AG09319 (cell line): ENCODE results near the gene TLE3.
"Not testable (repeated sequence)": the region's sequence is repeated elsewhere in the genome, so short reads cannot be mapped to it uniquely, and the experiment has no call there.

Experiments used
- DNase-seq: peaks from one replicate; pipeline ENCODE4 v3.0.0-alpha.2; 2010; ENCODE audit warnings: low read depth; ENCODE audit errors: extremely low read depth
- TF ChIP-seq, protein P1 (sequence below): IDR thresholded peaks from 2 replicates; pipeline ENCODE4 v1.5.1; 2011; ENCODE audit warnings: low read depth, mild to moderate bottlenecking, inconsistent platforms, low read length, moderate library complexity

Gene TLE3

DNA sequence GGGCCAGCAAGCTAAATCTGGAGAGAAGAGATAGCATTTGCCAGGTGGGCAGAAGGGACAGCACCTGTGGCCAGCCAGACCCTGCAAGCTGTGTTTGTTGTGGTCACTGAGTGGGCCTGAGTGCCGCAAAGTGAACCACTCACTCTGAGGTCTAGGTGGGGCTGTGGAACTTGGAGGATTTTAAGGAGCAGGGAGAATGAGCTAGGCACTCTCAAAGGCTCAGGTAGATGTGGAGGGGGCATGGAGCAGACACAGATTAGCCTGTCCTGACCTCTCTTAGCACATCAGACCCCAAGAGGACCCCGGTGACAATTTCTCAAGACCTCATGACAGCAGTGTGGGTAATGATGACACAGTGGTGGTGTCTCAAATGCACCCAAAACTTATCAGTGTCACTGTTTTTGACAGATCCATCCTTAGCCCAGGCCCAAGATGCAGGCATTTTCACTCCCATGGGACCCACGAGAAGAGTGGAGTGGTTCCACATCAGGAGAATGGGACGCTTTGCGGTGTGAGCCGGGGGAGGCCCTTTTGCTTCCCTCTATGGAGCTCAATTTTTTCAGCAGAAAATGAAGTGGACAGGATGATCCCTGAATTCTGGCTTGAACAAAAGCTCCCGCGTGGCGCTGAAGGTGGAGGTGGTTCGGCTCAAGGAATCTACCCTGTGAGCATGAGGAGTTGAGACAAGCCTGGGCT, 43.8 kb upstream of the TLE3 start:
- DNase-seq = no peak
- TF ChIP-seq, protein P1, sequence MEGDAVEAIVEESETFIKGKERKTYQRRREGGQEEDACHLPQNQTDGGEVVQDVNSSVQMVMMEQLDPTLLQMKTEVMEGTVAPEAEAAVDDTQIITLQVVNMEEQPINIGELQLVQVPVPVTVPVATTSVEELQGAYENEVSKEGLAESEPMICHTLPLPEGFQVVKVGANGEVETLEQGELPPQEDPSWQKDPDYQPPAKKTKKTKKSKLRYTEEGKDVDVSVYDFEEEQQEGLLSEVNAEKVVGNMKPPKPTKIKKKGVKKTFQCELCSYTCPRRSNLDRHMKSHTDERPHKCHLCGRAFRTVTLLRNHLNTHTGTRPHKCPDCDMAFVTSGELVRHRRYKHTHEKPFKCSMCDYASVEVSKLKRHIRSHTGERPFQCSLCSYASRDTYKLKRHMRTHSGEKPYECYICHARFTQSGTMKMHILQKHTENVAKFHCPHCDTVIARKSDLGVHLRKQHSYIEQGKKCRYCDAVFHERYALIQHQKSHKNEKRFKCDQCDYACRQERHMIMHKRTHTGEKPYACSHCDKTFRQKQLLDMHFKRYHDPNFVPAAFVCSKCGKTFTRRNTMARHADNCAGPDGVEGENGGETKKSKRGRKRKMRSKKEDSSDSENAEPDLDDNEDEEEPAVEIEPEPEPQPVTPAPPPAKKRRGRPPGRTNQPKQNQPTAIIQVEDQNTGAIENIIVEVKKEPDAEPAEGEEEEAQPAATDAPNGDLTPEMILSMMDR = no peak

DNA sequence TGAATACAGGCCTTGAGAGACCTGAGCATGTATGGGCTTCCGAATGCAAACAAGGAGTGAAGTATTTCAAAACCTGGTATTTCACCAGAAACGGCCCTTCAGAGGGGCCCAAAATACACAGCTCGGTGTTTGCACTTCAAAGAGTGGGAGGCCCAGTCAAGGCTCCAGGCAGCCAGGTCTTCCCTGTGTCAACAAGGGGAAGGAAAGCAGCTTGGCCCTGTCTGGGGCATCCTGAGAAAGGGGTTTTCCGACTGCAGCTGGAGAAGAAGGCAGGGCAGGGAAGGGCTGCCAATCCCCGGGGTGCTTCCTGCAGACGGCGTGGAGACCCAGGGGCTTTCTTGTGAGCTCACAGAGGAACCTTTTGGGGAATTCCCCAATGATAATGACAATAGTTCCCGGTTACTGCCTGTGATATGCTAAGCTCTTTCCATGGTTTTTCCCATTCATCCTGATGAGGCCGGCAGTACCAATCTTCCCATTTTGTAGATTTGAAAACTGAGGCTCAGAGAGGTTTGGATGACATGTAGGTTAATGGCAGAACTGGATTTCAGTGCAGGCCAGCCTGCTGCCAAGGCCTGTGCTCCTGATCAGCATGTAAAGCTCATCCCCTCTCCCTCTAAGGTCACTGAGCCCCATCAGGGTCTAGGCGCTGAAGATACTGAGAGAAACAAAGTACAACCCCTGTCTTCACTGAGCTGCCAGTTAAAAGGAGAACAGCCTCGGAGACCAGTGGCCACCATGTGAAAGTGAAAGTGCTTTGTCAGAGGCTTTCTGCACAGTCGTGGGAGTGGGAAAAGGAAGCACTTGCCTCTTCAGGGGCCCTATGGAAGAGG, 43.0 kb upstream of the TLE3 start:
- DNase-seq = no peak
- TF ChIP-seq, protein P1 = no peak

DNA sequence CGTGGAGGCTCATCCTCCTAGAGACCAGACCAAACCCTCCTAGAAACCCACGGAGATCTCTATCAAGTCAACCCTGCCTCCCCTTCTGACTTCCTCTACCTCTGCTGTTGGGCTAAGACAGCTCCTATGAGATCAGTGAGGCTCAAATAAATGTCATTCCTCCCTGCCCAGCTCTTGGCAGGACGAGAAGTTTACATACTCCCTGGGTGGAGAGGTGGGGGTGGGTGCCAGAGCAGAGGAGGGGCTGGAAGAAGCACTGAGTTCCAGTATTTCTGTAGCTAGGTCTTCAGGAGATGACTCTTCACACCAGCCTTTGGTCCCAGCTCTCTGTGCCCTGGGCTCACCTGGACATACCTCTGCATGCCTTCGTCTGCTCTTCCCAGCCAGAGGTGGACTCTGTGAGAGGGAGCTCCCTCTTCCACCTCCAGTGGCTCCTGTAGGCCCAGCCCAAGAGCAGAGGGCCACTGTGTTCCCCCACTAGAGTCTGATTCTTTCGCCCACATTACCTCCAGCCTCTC, 42.4 kb upstream of the TLE3 start:
- TF ChIP-seq, protein P1 = no peak
- DNase-seq = no peak

DNA sequence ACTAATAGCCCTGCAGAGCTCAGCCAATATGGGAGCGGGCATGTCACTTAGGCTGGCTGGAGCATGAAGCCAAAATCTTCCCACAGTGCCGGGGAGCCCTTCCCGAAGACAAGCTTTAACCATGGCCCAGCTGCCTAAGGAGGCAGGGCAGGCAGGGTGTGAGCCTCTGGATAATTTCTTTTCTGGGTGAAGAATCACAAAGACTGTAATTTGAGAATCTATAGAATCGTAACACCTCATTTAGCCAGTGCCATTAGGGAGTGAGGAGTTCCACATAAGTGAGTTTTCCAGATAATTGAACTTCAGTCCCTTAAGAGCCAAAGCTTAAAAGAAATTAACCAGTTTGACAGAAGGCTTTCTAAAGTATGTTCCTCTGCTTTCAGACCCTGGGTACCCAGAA, 40.2 kb upstream of the TLE3 start:
- no peak for DNase-seq
- TF ChIP-seq, protein P1 = no peak

DNA sequence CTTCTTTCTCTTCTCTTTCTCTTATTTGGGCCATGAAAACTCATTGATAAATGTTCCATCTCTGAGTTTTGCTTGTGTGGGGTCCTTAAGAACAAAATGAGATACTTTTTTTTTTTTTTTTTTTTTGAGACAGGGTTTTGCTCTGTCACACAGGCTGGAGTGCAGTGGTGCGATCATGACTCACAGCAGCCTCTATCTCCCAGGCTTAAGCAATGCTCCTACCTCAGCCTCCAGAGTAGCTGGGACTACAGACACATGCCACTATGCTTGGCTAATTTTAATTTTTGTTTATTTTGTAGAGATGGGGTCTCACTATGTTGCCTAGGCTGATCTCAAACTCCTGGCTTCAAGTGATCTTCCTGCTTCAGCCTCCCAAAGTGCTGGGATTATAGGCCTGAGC, 39.3 kb upstream of the TLE3 start:
- not testable (repeated sequence) for DNase-seq

GRCh38 chr15:70133781-70134421, 36.2 kb upstream of the TLE3 start:
- DNase-seq = no peak
- TF ChIP-seq, protein P1 = no peak

GRCh38 chr15:70133296-70133695, 35.6 kb upstream of the TLE3 start:
- no peak for DNase-seq

More at GRCh38 chr15:70133296-70133695, 35.6 kb upstream of the TLE3 start:
- TF ChIP-seq, protein P1 = no peak
